ENCODE measurements around the gene PRKCA. TPM values are rescaled to one million over a fixed set of nuclear protein-coding genes. Genes with fewer than 3 reads are reported as not detected.

PRKCA gene
- total and polyA plus RNA-seq, 10 of the 15 experiments (the other 5 are each of a cell fraction or from before 2014, with no cell fraction given), result 0.11 to 14.6 (median 0.72) TPM

DNA sequence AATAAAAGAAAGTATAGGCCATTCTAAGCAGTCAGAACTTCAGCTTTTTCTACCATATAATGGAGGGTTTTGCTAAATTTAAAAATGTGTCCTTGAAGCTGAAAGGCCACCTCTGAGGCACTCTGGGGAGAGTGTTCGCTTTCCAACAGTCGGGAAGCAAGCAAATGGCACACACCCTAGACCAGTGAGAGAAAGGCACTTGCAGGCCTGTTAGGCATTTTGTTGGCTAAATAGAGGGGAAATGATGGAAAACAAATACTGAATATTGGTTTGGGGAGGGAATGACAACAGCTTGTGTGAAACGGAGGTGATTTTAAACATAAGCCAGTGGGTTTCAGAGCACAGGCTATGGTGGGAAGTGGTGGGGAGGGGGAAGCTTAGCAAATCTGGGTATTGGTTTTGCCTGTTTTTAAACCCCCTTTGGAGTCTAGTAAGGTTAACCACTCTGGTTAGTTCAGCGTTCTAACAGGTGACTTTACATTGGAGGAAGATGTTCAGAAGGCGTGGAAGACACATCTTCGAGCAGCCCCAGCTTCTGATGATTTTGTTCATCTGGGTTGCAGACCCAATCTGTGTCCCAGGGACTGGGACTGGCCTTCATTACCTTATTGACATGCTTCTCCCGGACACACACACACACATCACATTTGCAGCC lies 90.5 kb downstream of the PRKCA start (continued):
- TF ChIP-seq, protein P1, sequence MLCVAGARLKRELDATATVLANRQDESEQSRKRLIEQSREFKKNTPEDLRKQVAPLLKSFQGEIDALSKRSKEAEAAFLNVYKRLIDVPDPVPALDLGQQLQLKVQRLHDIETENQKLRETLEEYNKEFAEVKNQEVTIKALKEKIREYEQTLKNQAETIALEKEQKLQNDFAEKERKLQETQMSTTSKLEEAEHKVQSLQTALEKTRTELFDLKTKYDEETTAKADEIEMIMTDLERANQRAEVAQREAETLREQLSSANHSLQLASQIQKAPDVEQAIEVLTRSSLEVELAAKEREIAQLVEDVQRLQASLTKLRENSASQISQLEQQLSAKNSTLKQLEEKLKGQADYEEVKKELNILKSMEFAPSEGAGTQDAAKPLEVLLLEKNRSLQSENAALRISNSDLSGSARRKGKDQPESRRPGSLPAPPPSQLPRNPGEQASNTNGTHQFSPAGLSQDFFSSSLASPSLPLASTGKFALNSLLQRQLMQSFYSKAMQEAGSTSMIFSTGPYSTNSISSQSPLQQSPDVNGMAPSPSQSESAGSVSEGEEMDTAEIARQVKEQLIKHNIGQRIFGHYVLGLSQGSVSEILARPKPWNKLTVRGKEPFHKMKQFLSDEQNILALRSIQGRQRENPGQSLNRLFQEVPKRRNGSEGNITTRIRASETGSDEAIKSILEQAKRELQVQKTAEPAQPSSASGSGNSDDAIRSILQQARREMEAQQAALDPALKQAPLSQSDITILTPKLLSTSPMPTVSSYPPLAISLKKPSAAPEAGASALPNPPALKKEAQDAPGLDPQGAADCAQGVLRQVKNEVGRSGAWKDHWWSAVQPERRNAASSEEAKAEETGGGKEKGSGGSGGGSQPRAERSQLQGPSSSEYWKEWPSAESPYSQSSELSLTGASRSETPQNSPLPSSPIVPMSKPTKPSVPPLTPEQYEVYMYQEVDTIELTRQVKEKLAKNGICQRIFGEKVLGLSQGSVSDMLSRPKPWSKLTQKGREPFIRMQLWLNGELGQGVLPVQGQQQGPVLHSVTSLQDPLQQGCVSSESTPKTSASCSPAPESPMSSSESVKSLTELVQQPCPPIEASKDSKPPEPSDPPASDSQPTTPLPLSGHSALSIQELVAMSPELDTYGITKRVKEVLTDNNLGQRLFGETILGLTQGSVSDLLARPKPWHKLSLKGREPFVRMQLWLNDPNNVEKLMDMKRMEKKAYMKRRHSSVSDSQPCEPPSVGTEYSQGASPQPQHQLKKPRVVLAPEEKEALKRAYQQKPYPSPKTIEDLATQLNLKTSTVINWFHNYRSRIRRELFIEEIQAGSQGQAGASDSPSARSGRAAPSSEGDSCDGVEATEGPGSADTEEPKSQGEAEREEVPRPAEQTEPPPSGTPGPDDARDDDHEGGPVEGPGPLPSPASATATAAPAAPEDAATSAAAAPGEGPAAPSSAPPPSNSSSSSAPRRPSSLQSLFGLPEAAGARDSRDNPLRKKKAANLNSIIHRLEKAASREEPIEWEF (IDR thresholded peaks at IDR 0.05; ENCODE audit: insufficient replicate concordance, low read depth, low read length), result no peak
- TF ChIP-seq POLR2AphosphoS5 (IDR thresholded peaks at IDR 0.05; ENCODE audit: low read length), result no peak
- TF ChIP-seq EZH2 (IDR thresholded peaks at IDR 0.05; ENCODE audit: borderline replicate concordance, control insufficient read depth, low read depth, low read length), result no peak
- TF ChIP-seq ZNF217 (IDR thresholded peaks at IDR 0.05), result no peak
- TF ChIP-seq POLR2A (IDR thresholded peaks at IDR 0.05; ENCODE audit: low read depth, low read length), result no peak
- TF ChIP-seq ATF7 (IDR thresholded peaks at IDR 0.05; ENCODE audit: low read depth), result no peak

DNA sequence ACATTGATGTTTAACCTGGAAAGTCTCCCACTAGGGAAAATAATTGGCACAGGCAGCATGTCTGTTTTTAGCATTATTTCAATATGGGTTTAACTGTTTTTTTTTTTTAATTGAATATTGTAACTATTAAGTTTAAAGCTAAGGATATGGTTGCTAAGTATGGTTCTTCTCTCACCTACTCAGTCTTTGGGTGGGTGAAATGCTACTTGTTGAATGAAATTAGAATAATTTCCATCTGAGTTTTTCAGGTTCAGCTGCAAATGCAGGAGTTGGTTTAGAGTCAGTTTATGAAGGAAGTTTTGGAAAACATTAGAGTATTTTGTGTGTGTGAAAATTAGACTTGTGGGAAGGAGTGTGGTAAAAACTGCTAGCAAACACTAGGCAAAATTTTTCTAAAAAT lies 93.5 kb downstream of the PRKCA start:
- no peak overlapping the region for H3K9ac ChIP-seq (ENCODE audit: control insufficient read depth, insufficient read depth, low read length)
- H3K4me2 ChIP-seq (ENCODE audit: control insufficient read depth, insufficient read depth), result no peak overlapping the region
- H4K20me1 ChIP-seq (ENCODE audit: control insufficient read depth, insufficient read depth), result no peaks in the 10 kb centered on the region
- ChIA-PET RAD21 (ENCODE audit: unreplicated experiment) (no interaction called here), POLR2A (interaction anchor here (1.0 kb wide), 1 partner anchor 27 kb away, joined by 4 read pairs; no protein-coding TSS in a partner anchor), SMC1A (ENCODE audit: uncharacterized antibody, unreplicated experiment) (interaction anchor here (0.6 to 0.7 kb wide), 2 partner anchors 20 to 278 kb away, joined by 3 to 5 read pairs; no protein-coding TSS in a partner anchor), CTCF (interaction anchor here (0.7 to 1.1 kb wide), 2 partner anchors 20 to 46 kb away, joined by 3 to 5 read pairs; no protein-coding TSS in a partner anchor)
- H3K9me3 ChIP-seq (replicated peaks; ENCODE audit: control insufficient read depth, insufficient read depth, low read length), result no peaks in the 10 kb centered on the region
- no peak for ATAC-seq
- no peaks in the 10 kb centered on the region for H3K4me1 ChIP-seq (ENCODE audit: control insufficient read depth, insufficient read depth, low read length)
- in situ Hi-C loops (cut with MboI), result no loop called here
- no peak for DNase-seq (ENCODE audit: low read depth, low spot score)
- no peak overlapping the region for H3K4me3 ChIP-seq
- no peak for FAIRE-seq
- H3K79me2 ChIP-seq (ENCODE audit: control insufficient read depth, insufficient read depth, low read length), result no peaks in the 10 kb centered on the region
- no peak overlapping the region for H2AFZ ChIP-seq (ENCODE audit: control insufficient read depth, low read depth, low read length)
- H3K27me3 ChIP-seq (replicated peaks in 1 of 2; ENCODE audit: control insufficient read depth in 2 of 2, insufficient read depth in 2 of 2, low read length in 1 of 2), result no peaks in the 10 kb centered on the region
- no peaks in the 10 kb centered on the region for H3K36me3 ChIP-seq (ENCODE audit: control insufficient read depth in 2 of 2, insufficient read depth in 2 of 2, low read length in 1 of 2)
- intact Hi-C loops (cut with micrococcal nuclease; ENCODE audit: unreplicated experiment), result no loop called here
- H3K27ac ChIP-seq (ENCODE audit: control insufficient read depth, insufficient read depth), result no peak overlapping the region
- BruUV-seq (replicated peaks), result no TSS peak
- TF ChIP-seq DPF2 (IDR thresholded peaks at IDR 0.05), result no peak
- TF ChIP-seq, protein P2, sequence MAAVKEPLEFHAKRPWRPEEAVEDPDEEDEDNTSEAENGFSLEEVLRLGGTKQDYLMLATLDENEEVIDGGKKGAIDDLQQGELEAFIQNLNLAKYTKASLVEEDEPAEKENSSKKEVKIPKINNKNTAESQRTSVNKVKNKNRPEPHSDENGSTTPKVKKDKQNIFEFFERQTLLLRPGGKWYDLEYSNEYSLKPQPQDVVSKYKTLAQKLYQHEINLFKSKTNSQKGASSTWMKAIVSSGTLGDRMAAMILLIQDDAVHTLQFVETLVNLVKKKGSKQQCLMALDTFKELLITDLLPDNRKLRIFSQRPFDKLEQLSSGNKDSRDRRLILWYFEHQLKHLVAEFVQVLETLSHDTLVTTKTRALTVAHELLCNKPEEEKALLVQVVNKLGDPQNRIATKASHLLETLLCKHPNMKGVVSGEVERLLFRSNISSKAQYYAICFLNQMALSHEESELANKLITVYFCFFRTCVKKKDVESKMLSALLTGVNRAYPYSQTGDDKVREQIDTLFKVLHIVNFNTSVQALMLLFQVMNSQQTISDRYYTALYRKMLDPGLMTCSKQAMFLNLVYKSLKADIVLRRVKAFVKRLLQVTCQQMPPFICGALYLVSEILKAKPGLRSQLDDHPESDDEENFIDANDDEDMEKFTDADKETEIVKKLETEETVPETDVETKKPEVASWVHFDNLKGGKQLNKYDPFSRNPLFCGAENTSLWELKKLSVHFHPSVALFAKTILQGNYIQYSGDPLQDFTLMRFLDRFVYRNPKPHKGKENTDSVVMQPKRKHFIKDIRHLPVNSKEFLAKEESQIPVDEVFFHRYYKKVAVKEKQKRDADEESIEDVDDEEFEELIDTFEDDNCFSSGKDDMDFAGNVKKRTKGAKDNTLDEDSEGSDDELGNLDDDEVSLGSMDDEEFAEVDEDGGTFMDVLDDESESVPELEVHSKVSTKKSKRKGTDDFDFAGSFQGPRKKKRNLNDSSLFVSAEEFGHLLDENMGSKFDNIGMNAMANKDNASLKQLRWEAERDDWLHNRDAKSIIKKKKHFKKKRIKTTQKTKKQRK (IDR thresholded peaks at IDR 0.05; ENCODE audit: low read depth, low read length), result no peak
- TF ChIP-seq, protein P3, sequence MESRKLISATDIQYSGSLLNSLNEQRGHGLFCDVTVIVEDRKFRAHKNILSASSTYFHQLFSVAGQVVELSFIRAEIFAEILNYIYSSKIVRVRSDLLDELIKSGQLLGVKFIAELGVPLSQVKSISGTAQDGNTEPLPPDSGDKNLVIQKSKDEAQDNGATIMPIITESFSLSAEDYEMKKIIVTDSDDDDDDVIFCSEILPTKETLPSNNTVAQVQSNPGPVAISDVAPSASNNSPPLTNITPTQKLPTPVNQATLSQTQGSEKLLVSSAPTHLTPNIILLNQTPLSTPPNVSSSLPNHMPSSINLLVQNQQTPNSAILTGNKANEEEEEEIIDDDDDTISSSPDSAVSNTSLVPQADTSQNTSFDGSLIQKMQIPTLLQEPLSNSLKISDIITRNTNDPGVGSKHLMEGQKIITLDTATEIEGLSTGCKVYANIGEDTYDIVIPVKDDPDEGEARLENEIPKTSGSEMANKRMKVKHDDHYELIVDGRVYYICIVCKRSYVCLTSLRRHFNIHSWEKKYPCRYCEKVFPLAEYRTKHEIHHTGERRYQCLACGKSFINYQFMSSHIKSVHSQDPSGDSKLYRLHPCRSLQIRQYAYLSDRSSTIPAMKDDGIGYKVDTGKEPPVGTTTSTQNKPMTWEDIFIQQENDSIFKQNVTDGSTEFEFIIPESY (IDR thresholded peaks at IDR 0.05), result no peak
- TF ChIP-seq, protein P4, sequence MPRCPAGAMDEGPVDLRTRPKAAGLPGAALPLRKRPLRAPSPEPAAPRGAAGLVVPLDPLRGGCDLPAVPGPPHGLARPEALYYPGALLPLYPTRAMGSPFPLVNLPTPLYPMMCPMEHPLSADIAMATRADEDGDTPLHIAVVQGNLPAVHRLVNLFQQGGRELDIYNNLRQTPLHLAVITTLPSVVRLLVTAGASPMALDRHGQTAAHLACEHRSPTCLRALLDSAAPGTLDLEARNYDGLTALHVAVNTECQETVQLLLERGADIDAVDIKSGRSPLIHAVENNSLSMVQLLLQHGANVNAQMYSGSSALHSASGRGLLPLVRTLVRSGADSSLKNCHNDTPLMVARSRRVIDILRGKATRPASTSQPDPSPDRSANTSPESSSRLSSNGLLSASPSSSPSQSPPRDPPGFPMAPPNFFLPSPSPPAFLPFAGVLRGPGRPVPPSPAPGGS (IDR thresholded peaks at IDR 0.05; ENCODE audit: borderline replicate concordance, insufficient read depth, low read depth, low read length, poor library complexity, severe bottlenecking), result no peak

Measured in GM12878 (cell line).